GM12865 (cell line): ENCODE data around the gene SYS1.

Source experiments
- DNase-seq: peaks from one replicate; pipeline ENCODE4 v3.0.0; 2010; ENCODE audit warnings: low read depth
- H3K4me3 ChIP-seq: 2 replicates; pipeline ENCODE4 v1.5.1; 2011; ENCODE audit warnings: mild to moderate bottlenecking, low read depth, low read length, control low read depth
- CTCF ChIP-seq: IDR thresholded peaks from 2 replicates; pipeline ENCODE4 v1.5.1; 2011; ENCODE audit warnings: low read length, control low read depth, low read depth, inconsistent platforms; ENCODE audit not compliant: insufficient read depth; ENCODE audit errors: missing control alignments

The SYS1 gene

GRCh38 chr20:45362804-45363610 is at the start of gene SYS1:
SYS1 (plus strand) TSS chr20:45363156; CDS start chr20:45363532, 376 bp downstream.
- TF ChIP-seq CTCF, result peak; percentile 87
- H3K4me3 ChIP-seq, result peak within 1 kb of the TSS; percentile 87
- peak; percentile 98 for DNase-seq

DNA sequence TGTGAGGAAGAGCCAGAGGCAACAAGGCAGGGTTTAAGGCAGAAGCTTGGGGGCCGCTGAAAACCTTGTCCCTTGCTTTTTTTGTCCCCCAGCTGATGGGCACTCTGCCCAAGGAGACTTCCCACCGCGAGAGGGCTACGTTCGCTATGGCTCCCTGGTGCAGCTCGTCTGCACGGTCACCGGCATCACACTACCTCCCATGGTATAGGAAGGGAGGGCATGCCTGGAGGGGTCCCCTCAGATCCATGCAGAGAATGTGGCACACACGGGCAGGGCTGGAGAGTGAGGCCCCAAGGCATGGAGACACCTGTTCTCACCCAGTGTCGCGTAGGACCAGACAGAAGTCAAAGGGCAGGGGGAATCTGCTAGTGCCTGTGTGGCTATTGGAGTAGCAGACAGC is 49.0 kb upstream of the SYS1 start:
- no peak for DNase-seq
- H3K4me3 ChIP-seq, result no peak overlapping the region
- no peak for TF ChIP-seq CTCF

DNA sequence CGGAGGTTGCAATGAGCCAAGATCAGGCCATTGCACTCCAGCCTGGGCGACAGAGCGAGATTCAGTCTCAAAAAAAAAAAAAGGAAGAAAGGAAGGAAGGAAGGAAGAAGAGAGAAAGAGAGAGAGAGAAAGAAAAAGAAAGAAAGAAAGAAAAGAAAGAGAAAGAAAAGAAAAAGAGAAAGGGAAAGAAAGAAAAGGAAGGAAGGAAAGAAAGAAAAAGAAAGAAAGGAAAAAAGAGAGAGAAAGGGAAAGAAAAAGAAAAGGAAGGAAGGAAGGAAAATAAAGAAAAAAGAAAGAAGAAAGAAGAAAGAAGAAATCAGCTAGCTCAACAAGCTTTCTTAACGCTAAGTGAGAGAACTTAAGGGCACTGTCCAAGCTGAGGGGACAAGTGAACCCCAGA is 47.3 kb upstream of the SYS1 start:
- DNase-seq, result no peak
- no peak overlapping the region for H3K4me3 ChIP-seq
- TF ChIP-seq CTCF, result no peak

GRCh38 chr20:45316150-45317080 is 46.5 kb upstream of the SYS1 start:
- no peak for DNase-seq
- TF ChIP-seq CTCF, result no peak
- H3K4me3 ChIP-seq, result no peak overlapping the region

GRCh38 chr20:45317826-45318225 is 45.1 kb upstream of the SYS1 start:
- no peak for TF ChIP-seq CTCF
- no peak overlapping the region for H3K4me3 ChIP-seq
- DNase-seq, result no peak

DNA sequence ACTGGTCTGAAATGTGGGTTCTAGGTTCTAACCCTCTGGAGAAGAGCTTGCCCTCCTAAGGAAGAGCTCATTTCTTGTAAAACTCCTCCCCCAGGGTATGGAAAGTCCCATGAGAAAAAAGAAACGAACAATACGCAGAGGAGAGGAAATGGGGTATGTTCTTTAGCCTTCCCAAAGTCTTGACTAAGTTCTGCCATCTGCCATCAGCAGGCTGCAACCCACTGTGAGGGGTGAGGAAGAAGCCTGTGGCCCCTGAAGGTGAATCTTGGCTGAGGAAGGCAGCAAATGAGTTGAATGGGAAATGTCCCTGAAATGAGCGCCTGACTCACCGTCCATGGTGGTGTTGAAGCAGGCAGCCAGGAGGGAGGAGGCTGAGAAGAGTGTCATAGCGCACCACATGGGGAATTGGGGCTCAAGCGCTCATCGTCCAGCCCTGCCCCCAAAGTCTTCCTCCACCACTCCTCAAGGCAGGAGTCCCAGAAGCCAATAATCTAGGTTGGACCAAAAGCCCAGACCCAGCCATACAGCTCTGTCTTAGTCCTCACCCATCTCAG is 44.5 kb upstream of the SYS1 start:
- no peak overlapping the region for H3K4me3 ChIP-seq
- DNase-seq, result no peak
- TF ChIP-seq CTCF, result no peak
